OCI-LY1 (cell line): ENCODE data around the gene GHRH.

ENCODE experiments used
- CTCF ChIP-seq: fragments of 200-600 bp; sonication (generic), shearing (Covaris generic); IDR thresholded peaks from 2 replicates; pipeline ENCODE4 v1.5.1; 2017; ENCODE audit warnings: mild to moderate bottlenecking, antibody characterized with exemption, low read length, moderate library complexity, mixed read lengths
- EZH2 ChIP-seq: fragments of 200-600 bp; sonication (generic), shearing (Covaris generic); IDR thresholded peaks from 2 replicates; pipeline ENCODE4 v1.8.0; 2017; ENCODE audit warnings: borderline replicate concordance, mixed run types, mild to moderate bottlenecking, antibody characterized with exemption, low read length, moderate library complexity, mixed read lengths

- TF ChIP-seq CTCF (no peak), EZH2 (no peak)
These were observed 5.5 kb upstream of the GHRH start for GRCh38 chr20:37266940-37267666.
